HG03066 (cell line): ENCODE data around the gene STXBP1.
"Not testable (repeated sequence)": the region's sequence is repeated elsewhere in the genome, so short reads cannot be mapped to it uniquely, and the experiment has no call there.

Experiments
- ATAC-seq: cut with Tn5 transposase; IDR thresholded peaks from one replicate; pipeline ENCODE4 v1.9.1; 2021; ENCODE audit warnings: low read depth; ENCODE audit not compliant: unreplicated experiment

Gene STXBP1

GRCh38 chr9:127611603-127611898 is 526 bp upstream of the STXBP1 start:
- ATAC-seq: no peak

- ATAC-seq: no peak
Measured at GRCh38 chr9:127612939-127613582, 984 bp downstream of the STXBP1 start.

DNA sequence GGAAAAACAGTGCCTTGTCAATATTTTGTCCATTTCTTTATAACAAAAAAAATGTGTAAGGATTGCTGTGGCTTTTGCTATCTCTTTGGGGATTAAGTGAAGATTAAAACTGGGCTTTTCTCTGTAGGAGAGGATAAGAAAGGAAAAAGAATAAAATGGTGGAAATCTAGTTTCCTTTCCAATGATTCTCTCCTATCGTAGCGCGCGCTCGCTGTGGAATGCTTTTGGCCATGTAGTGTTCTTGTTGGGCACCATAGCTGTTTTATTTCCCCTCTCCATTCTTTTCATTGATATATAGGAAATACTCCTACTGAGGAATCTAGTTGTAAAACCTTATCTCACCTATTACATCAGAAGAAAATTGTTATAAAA is 1.5 kb downstream of the STXBP1 start:
- no peak for ATAC-seq

GRCh38 chr9:127614961-127615360 is 2.9 kb downstream of the STXBP1 start:
- ATAC-seq: no peak

- not testable (repeated sequence) for ATAC-seq
Measured at GRCh38 chr9:127621339-127621970, 9.4 kb downstream of the STXBP1 start.

DNA sequence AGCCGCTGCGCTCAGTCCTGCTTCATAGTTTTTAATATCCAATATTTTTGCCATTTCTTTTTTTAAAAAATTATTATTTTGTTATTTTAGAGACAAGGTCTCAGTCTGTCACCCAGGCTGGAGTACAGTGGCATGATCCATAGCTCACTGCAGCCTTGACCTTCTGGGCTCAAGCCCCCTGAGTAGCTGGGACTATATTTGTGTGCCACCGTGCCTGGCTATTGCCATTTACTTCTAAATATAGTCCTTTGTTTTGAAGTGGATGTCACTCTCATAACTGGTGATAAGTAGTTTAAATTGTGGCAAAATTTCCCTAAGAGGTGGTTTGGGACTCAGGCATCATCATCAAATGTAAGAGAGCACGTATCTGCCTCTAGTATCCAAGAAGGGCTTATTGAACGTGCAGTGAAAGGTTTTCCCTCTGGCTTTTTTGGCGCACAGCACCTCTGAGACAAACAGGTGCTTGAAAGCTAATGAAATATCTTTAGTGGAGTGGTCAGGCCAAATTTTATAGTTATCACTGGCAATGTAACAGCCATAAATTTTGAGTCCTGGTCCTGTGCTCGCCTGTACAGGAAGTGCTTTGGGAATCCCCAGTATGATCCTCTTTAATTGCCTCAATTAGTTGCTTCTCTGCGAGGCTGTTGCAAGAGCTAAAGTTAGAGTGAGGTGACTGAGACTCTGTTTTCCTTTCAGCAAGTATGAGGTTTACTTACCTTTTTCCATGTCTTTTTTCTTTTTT is 14.8 kb downstream of the STXBP1 start:
- ATAC-seq: no peak

DNA sequence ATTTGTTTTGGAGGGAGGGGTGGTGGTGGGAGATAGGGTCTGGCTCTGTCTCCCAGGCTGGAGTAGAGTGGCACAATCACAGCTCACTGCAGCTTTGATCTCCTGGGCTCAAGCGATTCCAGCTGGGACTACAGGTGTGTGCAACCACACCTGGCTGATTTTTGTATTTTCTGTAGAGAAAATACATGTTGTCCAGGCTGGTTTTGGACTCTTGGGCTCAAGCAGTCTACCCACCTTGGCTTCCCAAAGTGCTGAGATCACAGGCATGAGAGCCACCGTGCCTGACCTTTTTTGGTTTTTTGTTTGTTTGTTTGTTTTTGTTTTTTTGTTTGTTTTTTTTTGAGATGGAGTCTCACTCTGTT is 15.4 kb downstream of the STXBP1 start:
- no peak for ATAC-seq

- ATAC-seq: no peak
Measured at GRCh38 chr9:127628758-127629467, 16.8 kb downstream of the STXBP1 start.

- no peak for ATAC-seq
Measured at GRCh38 chr9:127629468-127630081, 17.5 kb downstream of the STXBP1 start.

DNA sequence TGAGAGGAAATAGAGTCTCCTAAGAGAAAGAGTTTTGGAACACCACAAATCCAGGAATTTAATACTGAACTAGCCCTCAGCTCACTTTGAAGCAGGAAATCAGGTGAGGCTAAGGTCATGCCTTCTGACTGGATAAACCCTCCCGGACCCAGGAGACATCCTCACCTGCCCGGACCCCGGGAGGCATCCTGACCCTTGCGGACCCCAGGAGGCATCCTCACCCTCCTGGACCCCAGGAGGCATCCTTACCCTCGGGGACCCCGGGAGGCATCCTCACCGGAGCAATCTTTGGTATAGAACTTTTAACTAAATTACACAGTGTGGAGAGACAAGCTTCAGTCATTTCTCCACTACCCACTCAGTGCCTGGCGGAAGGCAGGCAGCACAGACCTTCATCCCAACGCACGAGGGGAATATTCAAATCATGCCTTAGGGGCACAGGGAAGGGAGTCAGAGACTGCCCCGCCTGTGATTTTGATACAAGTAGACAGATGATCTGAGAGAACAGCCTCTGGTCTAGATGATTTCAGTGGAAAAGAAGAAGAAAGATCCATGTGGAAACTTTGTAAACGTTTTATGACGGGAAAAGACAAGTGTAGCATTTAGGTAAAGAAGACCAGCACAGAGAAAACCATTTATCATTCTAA is 21.3 kb downstream of the STXBP1 start:
- no peak for ATAC-seq

GRCh38 chr9:127634021-127634420 is 21.9 kb downstream of the STXBP1 start:
- ATAC-seq: no peak

GRCh38 chr9:127634698-127635097 is 22.6 kb downstream of the STXBP1 start:
- no peak for ATAC-seq

- no peak for ATAC-seq
Measured at GRCh38 chr9:127635201-127635735, 23.2 kb downstream of the STXBP1 start.

- ATAC-seq: no peak
Measured at GRCh38 chr9:127637322-127637847, 25.3 kb downstream of the STXBP1 start.

- no peak for ATAC-seq
Measured at GRCh38 chr9:127640908-127641545, 28.9 kb downstream of the STXBP1 start.

GRCh38 chr9:127642082-127642740 is 30.1 kb downstream of the STXBP1 start:
- no peak for ATAC-seq

DNA sequence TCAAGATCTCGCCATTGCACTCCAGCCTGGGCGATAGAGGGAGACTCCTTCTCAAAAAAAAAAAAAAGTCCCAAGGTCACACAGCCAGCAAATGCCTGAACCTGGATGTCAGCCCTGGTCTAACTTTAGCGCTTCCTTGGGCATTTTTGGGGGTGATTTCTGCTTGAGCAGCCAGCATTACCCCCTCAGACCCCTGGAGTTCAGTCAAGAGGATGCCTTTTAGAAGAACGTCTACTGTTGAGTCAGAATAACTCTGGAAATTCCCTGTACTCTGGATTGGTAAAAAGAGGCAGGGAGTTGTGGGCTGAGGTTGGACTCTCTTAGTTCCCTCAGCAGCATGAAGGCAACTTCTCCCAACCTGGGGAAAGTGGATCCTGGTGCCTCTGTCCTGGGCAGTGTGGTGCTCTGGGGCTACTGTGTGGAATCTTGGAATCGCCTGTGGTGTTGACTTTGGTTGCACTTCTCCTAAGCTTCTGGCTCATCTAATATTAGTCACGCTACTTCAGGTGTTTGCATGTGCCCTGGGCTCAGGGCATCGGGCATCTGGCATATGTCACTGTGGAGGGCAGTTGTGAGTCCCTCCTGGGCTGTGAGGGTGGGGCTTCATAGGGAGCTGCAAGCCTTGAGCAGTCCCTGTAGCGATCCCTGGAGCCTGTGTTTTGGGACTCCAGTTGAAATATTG is 32.2 kb downstream of the STXBP1 start:
- no peak for ATAC-seq

DNA sequence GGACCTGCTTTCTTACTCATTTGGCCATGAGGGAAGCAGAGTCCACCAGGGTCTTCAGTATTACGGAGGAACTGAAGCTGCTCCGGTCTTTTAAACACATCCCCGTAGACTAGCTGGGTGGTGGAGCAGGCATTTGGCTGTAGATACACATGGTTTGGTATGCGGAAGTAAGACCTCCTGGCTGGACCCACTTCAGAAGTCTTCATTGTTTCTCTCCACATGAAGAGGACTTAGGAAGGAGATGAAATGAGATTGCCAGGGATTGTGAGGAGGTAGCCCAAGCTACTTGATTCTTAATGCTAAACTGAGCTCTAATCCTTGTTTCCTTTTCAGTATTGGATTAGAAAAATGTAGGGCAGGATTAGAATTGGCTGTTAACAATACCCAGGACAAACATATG is 32.9 kb downstream of the STXBP1 start:
- ATAC-seq: no peak

DNA sequence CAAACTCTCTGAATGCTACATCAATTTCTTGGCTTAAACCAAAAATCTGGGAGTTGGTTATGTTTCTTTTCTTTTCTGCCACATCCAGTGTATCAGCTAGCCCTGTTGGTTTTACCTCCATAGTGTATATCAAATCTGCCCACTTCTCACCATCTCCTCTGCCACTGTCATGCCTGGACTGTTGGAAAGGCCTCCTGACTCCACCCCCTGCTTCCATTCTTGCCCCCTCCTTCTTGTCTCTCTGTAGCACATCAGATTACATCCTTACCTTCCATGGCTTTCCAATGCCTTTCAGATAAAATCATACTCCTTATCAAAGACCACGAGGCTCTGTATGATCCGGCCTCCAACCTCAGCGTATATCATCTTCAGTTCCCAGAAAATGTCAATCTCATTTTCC is 35.4 kb downstream of the STXBP1 start:
- ATAC-seq: no peak
